Thoracic aorta (tissue), 2 donors: ENCODE data around the gene HMOX2. TPM values are rescaled to one million over a fixed set of nuclear protein-coding genes. Genes with fewer than 3 reads are reported as not detected.

Experiments used
- ATAC-seq: fragments of 150-250 bp; one replicate; pipeline ENCODE4 v1.8.0; 2017; ENCODE audit warnings: low read depth; ENCODE audit not compliant: insufficient number of reproducible peaks, low FRiP score
- DNase-seq: peaks from one replicate; pipeline ENCODE4 v3.0.0-alpha.2; 2020; ENCODE audit warnings: low spot score
- H3K27ac ChIP-seq, 2 donors: fragments of 200-600 bp; sonication (generic); 1 replicate in 1 of 2; 2 replicates in 1 of 2; pipeline ENCODE4 v1.5.1; 2016; ENCODE audit warnings: mild to moderate bottlenecking in 2 of 2, moderate library complexity in 2 of 2
- H3K27me3 ChIP-seq: fragments of 200-600 bp; sonication (generic); replicated peaks from 2 replicates; pipeline ENCODE4 v1.6.0; 2016; ENCODE audit warnings: mild to moderate bottlenecking; ENCODE audit not compliant: insufficient read depth
- H3K36me3 ChIP-seq: fragments of 200-600 bp; sonication (generic); one replicate; pipeline ENCODE4 v1.5.1; 2016
- H3K4me1 ChIP-seq, 2 donors: fragments of 200-600 bp; sonication (generic); 1 replicate in 1 of 2; 2 replicates in 1 of 2; pipeline versions ENCODE4 v1.5.1 to v1.6.0; 2016; ENCODE audit warnings: low read depth in 2 of 2, mild to moderate bottlenecking in 1 of 2; ENCODE audit not compliant: control insufficient read depth in 1 of 2
- H3K4me3 ChIP-seq: fragments of 200-600 bp; sonication (generic); 2 replicates; pipeline ENCODE4 v1.5.1; 2016; ENCODE audit warnings: mild to moderate bottlenecking
- H3K9me3 ChIP-seq: fragments of 200-600 bp; sonication (generic); 2 replicates; pipeline ENCODE4 v1.5.1; 2016
- total RNA-seq, 2 donors: library from RNA; depleted of rRNA; stranded (reverse); fragments of >200 nt; gene quantifications; one replicate each; pipeline versions ENCODE4 v1.1.0 to v1.2.3, GENCODE V29; 2016
- TF ChIP-seq, protein P1 (sequence below): fragments of 200-600 bp; sonication (generic); IDR thresholded peaks from one replicate; pipeline ENCODE4 v1.5.1; 2019; ENCODE audit warnings: antibody characterized with exemption

HMOX2 gene
- total RNA-seq = 10 to 100 TPM; 35.3 to 43.5 TPM

GRCh38 chr16:4475880-4476788 lies at the start of gene HMOX2:
HMOX2 (plus strand) TSS chr16:4476398; CDS start chr16:4505525, 29,127 bp downstream.
- peak; percentile 53 for DNase-seq
- H3K4me3 ChIP-seq = peak within 1 kb of the TSS; percentile 97

GRCh38 chr16:4426722-4427372 lies 49.4 kb upstream of the HMOX2 start:
- no peaks in the 10 kb centered on the region for H3K36me3 ChIP-seq
- TF ChIP-seq, protein P1, sequence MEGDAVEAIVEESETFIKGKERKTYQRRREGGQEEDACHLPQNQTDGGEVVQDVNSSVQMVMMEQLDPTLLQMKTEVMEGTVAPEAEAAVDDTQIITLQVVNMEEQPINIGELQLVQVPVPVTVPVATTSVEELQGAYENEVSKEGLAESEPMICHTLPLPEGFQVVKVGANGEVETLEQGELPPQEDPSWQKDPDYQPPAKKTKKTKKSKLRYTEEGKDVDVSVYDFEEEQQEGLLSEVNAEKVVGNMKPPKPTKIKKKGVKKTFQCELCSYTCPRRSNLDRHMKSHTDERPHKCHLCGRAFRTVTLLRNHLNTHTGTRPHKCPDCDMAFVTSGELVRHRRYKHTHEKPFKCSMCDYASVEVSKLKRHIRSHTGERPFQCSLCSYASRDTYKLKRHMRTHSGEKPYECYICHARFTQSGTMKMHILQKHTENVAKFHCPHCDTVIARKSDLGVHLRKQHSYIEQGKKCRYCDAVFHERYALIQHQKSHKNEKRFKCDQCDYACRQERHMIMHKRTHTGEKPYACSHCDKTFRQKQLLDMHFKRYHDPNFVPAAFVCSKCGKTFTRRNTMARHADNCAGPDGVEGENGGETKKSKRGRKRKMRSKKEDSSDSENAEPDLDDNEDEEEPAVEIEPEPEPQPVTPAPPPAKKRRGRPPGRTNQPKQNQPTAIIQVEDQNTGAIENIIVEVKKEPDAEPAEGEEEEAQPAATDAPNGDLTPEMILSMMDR = no peak
- no peaks in the 10 kb centered on the region for H3K27me3 ChIP-seq
- H3K27ac ChIP-seq = no peak overlapping the region
- H3K4me1 ChIP-seq = peaks cover 11 to 26% of the 10 kb centered on the region in 2 donors
- peak overlapping the region; percentile 84 for H3K4me3 ChIP-seq
- no peaks in the 10 kb centered on the region for H3K9me3 ChIP-seq
- ATAC-seq (no peak), DNase-seq (no peak)

More at GRCh38 chr16:4475880-4476788, at the start of gene HMOX2:
- TF ChIP-seq, protein P1 = peak; percentile 42
- Histone ChIP-seq H3K27ac (peak within 1 kb of the TSS; percentile 9 to 60), H3K9me3 (no peaks in the 10 kb centered on the region), H3K4me1 (peaks cover 15 to 36% of the 10 kb centered on the region in 2 donors), H3K27me3 (no peaks in the 10 kb centered on the region), H3K36me3 (no peaks in the 10 kb centered on the region)
- peak; percentile 82 for ATAC-seq

DNA sequence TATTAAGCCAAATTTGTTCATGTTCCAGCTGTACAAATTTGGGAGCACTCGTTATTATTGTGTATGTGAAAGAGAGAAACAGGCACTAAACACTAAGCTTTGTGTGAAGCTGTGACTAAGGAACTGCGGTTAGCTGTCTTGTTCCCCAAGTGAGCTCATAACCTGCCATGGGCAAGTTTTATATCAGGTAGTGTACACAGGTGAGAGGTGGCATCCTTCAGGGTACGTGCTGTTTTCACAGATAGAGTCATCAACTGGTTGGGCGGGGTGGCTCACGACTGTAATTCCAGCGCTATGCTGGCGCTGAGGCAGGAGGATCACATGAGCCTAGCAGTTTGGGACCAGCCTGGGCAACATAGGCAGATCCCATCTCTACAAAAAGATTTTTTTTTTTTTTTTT lies 47.7 kb upstream of the HMOX2 start:
- no peak for DNase-seq
- H3K36me3 ChIP-seq = no peaks in the 10 kb centered on the region
- TF ChIP-seq, protein P1 = no peak
- no peak overlapping the region for H3K27ac ChIP-seq
- H3K4me3 ChIP-seq = no peak overlapping the region
- H3K27me3 ChIP-seq = no peaks in the 10 kb centered on the region
- peaks cover 11 to 26% of the 10 kb centered on the region in 2 donors for H3K4me1 ChIP-seq
- H3K9me3 ChIP-seq = no peaks in the 10 kb centered on the region
- no peak for ATAC-seq

- TF ChIP-seq, protein P1 = no peak
- Histone ChIP-seq H3K4me3 (no peak overlapping the region), H3K36me3 (no peaks in the 10 kb centered on the region), H3K9me3 (no peaks in the 10 kb centered on the region), H3K4me1 (peaks cover 8 to 18% of the 10 kb centered on the region in 2 donors), H3K27me3 (no peaks in the 10 kb centered on the region), H3K27ac (no peak overlapping the region)
- no peak for DNase-seq
- ATAC-seq = no peak
These were observed 45.2 kb upstream of the HMOX2 start for GRCh38 chr16:4431023-4431422.

DNA sequence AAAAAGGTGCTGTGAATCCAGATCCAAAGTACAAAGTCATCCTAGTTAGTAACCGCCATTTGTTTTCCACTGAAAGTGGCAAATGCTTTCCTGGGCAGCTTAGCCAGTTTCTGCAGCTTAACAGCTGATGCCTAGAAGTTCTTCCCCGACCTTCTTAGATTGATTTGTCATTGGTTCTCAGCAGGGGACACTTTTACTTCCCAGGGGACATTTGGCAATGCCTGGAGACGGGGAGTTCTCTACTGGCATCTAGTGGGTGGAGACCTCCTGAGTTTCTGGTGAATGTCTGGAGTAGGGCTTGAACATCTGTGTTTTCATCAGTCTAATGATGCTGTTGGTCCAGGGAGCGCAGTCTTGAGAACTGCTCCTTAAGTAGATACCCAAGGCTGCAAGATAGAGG lies 43.0 kb upstream of the HMOX2 start:
- TF ChIP-seq, protein P1 = no peak
- ATAC-seq (no peak), DNase-seq (no peak)
- H3K27ac ChIP-seq = no peak overlapping the region
- H3K9me3 ChIP-seq = no peaks in the 10 kb centered on the region
- peaks cover 9% of the 10 kb centered on the region for H3K36me3 ChIP-seq
- no peaks in the 10 kb centered on the region for H3K27me3 ChIP-seq
- no peak overlapping the region for H3K4me3 ChIP-seq
- H3K4me1 ChIP-seq = no peaks in the 10 kb centered on the region
